ENCODE data around the gene SAYSD1. TPM values are rescaled to one million over a fixed set of nuclear protein-coding genes. Genes with fewer than 3 reads are reported as not detected.

Gene SAYSD1
- total RNA-seq, 3 donors from 2014 or later (not counting 1 experiment from before 2014, with no cell fraction given) = 11.3 to 13.1 (median 11.5) TPM

- Histone ChIP-seq H3K27me3 (ENCODE audit: control insufficient read depth, insufficient read depth, low read length) (no peaks in the 10 kb centered on the region), H3K9me3 (ENCODE audit: control insufficient read depth, insufficient read depth, low read length) (no peaks in the 10 kb centered on the region), H3K4me3 (ENCODE audit: low read length) (no peak overlapping the region), H3K27ac (ENCODE audit: low read length) (no peak overlapping the region), H3K4me1 (ENCODE audit: control insufficient read depth, insufficient read depth, low read length) (no peaks in the 10 kb centered on the region), H3K36me3 (ENCODE audit: control insufficient read depth, insufficient read depth, low read length) (no peaks in the 10 kb centered on the region)
- H3K36me3 Mint-ChIP-seq = no peaks in the 10 kb centered on the region
- no peak for ATAC-seq
- H3K4me1 Mint-ChIP-seq = peaks cover 0 to 3% of the 10 kb centered on the region in 2 donors
- peaks cover 17 to 39% of the 10 kb centered on the region in 2 donors for H3K27me3 Mint-ChIP-seq (ENCODE audit: low read depth in 2 of 2)
- no peaks in the 10 kb centered on the region for H3K9me3 Mint-ChIP-seq
- 89% methylated on average over 2 of the region's 4 CpGs for WGBS (ENCODE audit: insufficient coverage)
- DNase-seq = no peak
- no peak for TF ChIP-seq CTCF (IDR thresholded peaks at IDR 0.05)
- no peak overlapping the region for H3K27ac Mint-ChIP-seq
- no peak overlapping the region for H3K4me3 Mint-ChIP-seq
- intact Hi-C loops (cut with micrococcal nuclease) = no loop called here
Measured at GRCh38 chr6:39154705-39155104, 39.7 kb upstream of the SAYSD1 start.

GRCh38 chr6:39153766-39154397 lies 38.9 kb upstream of the SAYSD1 start:
- ATAC-seq = no peak
- Mint-ChIP-seq H3K36me3 (no peaks in the 10 kb centered on the region), H3K27ac (no peak overlapping the region), H3K4me3 (no peak overlapping the region), H3K9me3 (no peaks in the 10 kb centered on the region), H3K27me3 (ENCODE audit: low read depth in 2 of 2) (peaks cover 22 to 46% of the 10 kb centered on the region in 2 donors), H3K4me1 (peaks cover 0 to 3% of the 10 kb centered on the region in 2 donors)
- Histone ChIP-seq H3K36me3 (ENCODE audit: control insufficient read depth, insufficient read depth, low read length) (no peaks in the 10 kb centered on the region), H3K4me1 (ENCODE audit: control insufficient read depth, insufficient read depth, low read length) (no peaks in the 10 kb centered on the region), H3K4me3 (ENCODE audit: low read length) (no peak overlapping the region), H3K27me3 (ENCODE audit: control insufficient read depth, insufficient read depth, low read length) (no peaks in the 10 kb centered on the region), H3K27ac (ENCODE audit: low read length) (no peak overlapping the region), H3K9me3 (ENCODE audit: control insufficient read depth, insufficient read depth, low read length) (no peaks in the 10 kb centered on the region)
- 65% methylated on average over 6 of the region's 6 CpGs for WGBS (ENCODE audit: insufficient coverage)
- no peak for DNase-seq
- intact Hi-C loops (cut with micrococcal nuclease) = no loop called here
- no peak for TF ChIP-seq CTCF (IDR thresholded peaks at IDR 0.05)

- no peaks in the 10 kb centered on the region for H3K36me3 ChIP-seq (ENCODE audit: control insufficient read depth, insufficient read depth, low read length)
- H3K36me3 Mint-ChIP-seq = no peaks in the 10 kb centered on the region
- no peaks in the 10 kb centered on the region for H3K9me3 Mint-ChIP-seq
- H3K27me3 ChIP-seq (ENCODE audit: control insufficient read depth, insufficient read depth, low read length) = no peaks in the 10 kb centered on the region
- no peaks in the 10 kb centered on the region for H3K4me1 ChIP-seq (ENCODE audit: control insufficient read depth, insufficient read depth, low read length)
- peaks cover 0 to 3% of the 10 kb centered on the region in 2 donors for H3K4me1 Mint-ChIP-seq
- DNase-seq (no peak), ATAC-seq (no peak)
- H3K9me3 ChIP-seq (ENCODE audit: control insufficient read depth, insufficient read depth, low read length) = no peaks in the 10 kb centered on the region
- TF ChIP-seq CTCF (IDR thresholded peaks at IDR 0.05) = no peak
- H3K27me3 Mint-ChIP-seq (ENCODE audit: low read depth in 2 of 2) = peaks cover 27 to 53% of the 10 kb centered on the region in 2 donors
- H3K27ac ChIP-seq (ENCODE audit: low read length) = no peak overlapping the region
- H3K4me3 Mint-ChIP-seq = no peak overlapping the region
- 72% methylated on average over 5 of the region's 5 CpGs for WGBS (ENCODE audit: insufficient coverage)
- intact Hi-C loops (cut with micrococcal nuclease) = no loop called here
- no peak overlapping the region for H3K4me3 ChIP-seq (ENCODE audit: low read length)
- no peak overlapping the region for H3K27ac Mint-ChIP-seq
Measured at GRCh38 chr6:39152262-39152661, 37.3 kb upstream of the SAYSD1 start.

GRCh38 chr6:39151211-39151610 lies 36.2 kb upstream of the SAYSD1 start:
- Mint-ChIP-seq H3K36me3 (no peaks in the 10 kb centered on the region), H3K27me3 (ENCODE audit: low read depth in 2 of 2) (peaks cover 27 to 55% of the 10 kb centered on the region in 2 donors), H3K4me1 (peaks cover 0 to 3% of the 10 kb centered on the region in 2 donors), H3K4me3 (no peak overlapping the region), H3K27ac (no peak overlapping the region), H3K9me3 (no peaks in the 10 kb centered on the region)
- H3K4me3 ChIP-seq (ENCODE audit: low read length) = no peak overlapping the region
- intact Hi-C loops (cut with micrococcal nuclease) = no loop called here
- H3K36me3 ChIP-seq (ENCODE audit: control insufficient read depth, insufficient read depth, low read length) = no peaks in the 10 kb centered on the region
- no peaks in the 10 kb centered on the region for H3K27me3 ChIP-seq (ENCODE audit: control insufficient read depth, insufficient read depth, low read length)
- DNase-seq (no peak), ATAC-seq (no peak)
- H3K9me3 ChIP-seq (ENCODE audit: control insufficient read depth, insufficient read depth, low read length) = no peaks in the 10 kb centered on the region
- H3K27ac ChIP-seq (ENCODE audit: low read length) = no peak overlapping the region
- TF ChIP-seq CTCF (IDR thresholded peaks at IDR 0.05) = no peak
- WGBS (ENCODE audit: insufficient coverage) = 11% methylated on average over 3 of the region's 3 CpGs
- H3K4me1 ChIP-seq (ENCODE audit: control insufficient read depth, insufficient read depth, low read length) = no peaks in the 10 kb centered on the region

Measured in natural killer cell (primary cell).